NCI-H526 (cell line): ENCODE measurements around the gene SULF2.

Source experiments
- DNase-seq, 2 experiments: peaks; one replicate each; lab custom pipeline; 2025; lab: John Stamatoyannopoulos, UW

Gene SULF2

DNA sequence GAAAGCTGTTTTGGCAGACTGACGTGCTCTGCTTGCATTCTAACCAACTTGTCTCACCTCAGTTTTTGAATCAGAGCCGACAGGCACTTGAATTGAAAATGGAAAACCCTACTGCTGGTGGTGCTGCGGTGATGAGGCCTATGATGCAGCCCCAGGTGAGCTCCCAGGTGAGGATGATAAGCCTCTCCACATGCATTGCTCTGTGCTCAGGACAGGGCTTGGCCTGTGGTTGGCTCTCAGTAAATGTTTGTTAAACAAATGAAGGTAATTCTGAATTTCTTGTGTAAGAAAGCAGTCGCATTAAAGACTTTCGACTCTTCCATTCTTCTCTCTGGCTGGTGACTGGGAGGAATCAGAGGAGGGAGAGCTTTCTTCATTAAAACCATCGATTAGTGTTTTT, 136.3 kb downstream of the SULF2 start:
- DNase-seq: peak in 1 of 2 experiments; percentile 31

DNA sequence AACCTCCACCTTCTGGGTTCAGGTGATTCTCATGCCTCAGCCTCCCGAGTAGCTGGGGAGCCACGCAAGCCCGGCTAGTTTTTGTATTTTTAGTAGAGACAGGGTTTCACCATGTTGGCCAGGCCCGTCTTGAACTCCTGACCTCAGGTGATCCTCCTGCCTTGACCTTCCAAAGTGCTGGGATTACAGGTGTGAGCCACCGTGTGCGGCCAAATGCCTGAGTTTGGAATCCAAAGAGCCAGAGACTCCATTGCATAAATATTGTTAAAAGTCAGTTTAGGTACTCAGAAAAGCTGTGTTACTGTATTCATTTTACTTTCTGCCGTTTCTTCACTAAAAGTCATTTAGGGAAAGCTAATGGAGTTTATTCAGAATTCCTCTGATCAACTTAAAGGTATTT, 137.3 kb downstream of the SULF2 start:
- no peak for DNase-seq

DNA sequence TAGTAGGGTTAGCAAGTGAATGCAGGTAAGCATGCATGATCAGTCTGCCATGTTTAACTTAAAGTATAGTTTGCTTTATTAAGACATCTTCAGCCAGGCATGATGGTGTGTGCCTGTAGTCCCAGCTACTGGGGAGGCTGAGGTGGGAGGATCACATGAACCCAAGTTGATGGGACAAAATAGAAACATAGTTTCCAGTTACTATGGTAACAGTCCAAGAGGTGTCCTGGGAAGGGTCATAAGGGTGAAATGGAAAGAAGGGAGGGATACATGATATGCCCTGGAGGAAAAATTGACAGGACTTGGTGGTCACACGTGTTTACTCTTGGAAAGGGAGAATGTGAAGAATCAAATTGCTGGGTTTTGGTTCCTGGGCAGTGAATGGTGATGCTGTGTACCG, 139.6 kb downstream of the SULF2 start:
- no peak for DNase-seq

DNA sequence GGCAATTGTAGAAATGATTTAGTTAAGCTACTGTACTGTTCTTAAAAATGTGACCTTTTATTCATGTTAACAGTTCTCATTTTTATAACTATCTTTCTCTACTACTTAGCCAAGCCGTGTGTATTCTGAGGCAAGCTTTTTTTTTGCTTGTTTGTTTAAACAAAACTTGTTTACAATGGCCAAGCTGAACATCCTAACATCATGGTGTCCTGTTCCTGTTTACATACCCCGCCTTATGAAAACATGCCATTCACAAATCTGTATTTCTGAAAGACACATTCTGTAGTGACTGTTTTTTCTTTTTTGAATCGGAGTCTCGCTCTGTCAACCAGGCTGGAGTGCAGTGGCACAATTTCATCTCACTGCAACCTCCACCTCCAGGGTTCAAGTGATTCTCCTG, 142.7 kb downstream of the SULF2 start:
- DNase-seq: peak in 1 of 2 experiments; percentile 14

DNA sequence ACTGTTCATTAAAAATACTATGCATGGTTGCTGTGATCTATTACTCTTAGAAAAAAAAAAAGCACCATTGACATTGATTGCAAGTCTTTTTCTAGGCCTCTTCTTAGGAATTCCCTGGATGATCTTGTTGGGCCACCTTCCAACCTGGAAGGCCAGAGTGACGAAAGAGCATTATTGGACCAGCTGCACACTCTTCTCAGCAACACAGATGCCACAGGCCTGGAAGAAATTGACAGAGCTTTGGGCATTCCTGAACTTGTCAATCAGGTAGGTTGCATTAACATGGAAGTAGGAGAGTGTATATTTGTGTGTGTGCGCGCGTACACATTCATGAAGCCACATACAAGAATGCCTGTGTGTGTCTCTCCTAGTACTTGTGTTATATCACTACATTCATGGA, 143.2 kb downstream of the SULF2 start:
- DNase-seq: no peak

DNA sequence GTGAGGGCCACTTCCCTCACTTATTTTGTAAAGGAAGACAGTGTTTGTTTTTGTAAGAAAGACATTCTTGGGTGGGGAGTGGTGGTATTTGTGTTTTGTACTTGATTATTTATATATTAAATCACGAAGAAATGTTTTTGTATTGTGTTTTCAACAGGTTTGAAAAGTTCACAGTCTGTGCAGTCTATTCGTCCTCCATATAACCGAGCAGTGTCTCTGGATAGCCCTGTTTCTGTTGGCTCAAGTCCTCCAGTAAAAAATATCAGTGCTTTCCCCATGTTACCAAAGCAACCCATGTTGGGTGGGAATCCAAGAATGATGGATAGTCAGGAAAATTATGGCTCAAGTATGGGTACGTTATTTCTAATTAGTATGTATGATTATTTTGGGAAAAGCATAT, 146.4 kb downstream of the SULF2 start:
- DNase-seq: no peak

DNA sequence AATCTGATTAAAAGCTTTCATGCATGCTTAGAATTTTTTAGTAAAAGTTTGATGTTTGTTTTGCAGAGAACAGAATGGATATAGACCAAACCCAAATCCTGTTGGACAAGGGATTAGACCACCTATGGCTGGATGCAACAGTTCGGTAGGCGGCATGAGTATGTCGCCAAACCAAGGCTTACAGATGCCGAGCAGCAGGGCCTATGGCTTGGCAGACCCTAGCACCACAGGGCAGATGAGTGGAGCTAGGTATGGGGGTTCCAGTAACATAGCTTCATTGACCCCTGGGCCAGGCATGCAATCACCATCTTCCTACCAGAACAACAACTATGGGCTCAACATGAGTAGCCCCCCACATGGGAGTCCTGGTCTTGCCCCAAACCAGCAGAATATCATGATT, 150.0 kb downstream of the SULF2 start:
- DNase-seq: no peak

DNA sequence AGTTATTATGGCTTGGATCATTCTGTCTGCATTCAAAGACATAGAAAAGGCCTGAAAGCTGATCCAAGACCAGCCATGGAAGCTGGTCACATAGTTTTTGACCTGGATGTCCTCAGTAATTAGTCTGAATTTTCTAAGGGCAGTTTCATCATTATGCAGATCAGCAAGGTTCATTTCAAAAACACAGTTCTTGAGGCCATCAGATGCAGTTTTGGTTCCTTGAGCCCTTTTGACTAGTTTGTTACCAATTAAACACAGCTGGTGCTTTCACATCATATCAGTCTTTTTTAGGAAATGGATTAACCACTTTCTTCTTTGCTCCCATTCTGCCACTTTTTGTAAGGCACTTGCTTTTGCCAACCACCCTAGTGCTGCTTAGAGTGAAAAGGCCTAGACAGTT, 154.2 kb downstream of the SULF2 start:
- no peak for DNase-seq

DNA sequence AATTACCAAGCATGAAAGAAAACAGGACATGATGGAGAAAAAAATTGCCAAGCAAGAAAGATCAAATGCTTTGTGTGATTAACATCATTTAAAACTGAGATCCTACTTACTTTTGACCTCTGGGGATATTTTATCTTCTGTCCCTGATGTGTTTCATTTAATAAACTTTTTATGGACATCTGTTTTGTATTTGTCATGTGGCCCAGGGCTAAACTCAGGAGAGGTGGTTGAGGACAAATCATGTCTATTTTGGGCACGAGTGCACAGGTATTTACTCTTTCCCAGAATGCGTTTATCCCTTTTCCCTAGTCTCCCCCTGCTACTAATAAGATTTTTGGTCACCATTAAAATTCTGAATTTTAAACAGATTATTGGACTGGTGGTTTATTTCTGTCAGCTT, 155.4 kb downstream of the SULF2 start:
- no peak for DNase-seq

DNA sequence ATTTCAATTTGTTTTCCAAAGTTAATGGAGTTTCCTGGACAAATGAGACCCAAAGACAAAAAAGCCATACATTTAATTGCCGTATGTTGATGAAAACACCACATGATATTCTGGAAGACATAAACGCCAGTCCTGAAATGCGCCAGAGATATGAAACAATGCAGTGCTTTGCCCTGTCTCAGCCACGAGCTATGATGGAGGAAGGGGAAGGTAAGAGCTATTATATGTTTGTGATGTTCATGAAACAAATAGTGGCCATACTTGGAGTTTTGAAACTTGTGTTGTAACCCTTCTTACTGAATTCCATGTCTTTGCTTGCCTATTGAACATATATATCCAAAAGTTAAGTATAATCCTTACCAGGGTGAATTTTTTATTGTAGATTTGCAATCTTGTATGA, 157.7 kb downstream of the SULF2 start:
- no peak for DNase-seq

DNA sequence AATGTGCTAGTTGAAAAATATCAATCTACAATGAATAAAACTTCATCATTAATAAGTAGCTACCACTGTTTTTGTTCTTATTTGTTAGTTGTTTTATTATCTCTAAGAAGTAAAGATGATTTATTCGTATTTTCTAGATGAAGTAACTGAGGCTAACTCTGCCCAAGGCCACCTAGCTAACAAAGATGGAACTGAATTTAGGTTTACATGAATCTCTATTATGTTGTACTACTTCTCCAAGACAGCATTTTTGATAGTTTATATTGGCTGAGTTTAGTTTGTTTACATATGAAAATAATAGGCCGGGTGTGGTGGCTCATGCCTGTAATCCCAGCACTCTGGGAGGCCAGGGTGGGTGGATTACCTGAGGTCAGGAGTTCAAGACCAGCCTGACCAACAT, 162.1 kb downstream of the SULF2 start:
- peak; percentile 7 to 15 for DNase-seq

DNA sequence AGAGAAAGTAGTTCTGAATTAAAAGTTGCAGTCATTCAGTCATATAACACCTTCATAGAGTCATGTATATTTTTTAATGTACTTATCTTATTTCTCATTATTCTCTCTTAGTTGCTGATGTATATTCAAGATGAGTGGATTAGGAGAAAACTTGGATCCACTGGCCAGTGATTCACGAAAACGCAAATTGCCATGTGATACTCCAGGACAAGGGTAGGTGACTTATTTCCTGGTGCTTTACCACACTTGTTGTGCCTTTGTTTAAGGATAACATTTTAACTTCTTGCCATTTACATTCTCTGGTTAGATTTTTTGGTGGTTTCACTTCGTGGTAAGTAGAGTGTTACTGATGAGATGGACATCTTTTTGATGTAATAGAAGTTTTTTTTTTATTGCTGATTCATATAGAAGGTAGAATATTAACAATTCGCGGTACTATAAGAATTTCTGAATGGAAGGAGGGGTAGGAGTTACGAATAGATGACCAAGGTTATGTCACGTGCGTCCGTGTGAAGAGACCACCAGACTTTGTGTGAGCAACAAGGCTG, 163.1 kb downstream of the SULF2 start:
- DNase-seq: no peak

DNA sequence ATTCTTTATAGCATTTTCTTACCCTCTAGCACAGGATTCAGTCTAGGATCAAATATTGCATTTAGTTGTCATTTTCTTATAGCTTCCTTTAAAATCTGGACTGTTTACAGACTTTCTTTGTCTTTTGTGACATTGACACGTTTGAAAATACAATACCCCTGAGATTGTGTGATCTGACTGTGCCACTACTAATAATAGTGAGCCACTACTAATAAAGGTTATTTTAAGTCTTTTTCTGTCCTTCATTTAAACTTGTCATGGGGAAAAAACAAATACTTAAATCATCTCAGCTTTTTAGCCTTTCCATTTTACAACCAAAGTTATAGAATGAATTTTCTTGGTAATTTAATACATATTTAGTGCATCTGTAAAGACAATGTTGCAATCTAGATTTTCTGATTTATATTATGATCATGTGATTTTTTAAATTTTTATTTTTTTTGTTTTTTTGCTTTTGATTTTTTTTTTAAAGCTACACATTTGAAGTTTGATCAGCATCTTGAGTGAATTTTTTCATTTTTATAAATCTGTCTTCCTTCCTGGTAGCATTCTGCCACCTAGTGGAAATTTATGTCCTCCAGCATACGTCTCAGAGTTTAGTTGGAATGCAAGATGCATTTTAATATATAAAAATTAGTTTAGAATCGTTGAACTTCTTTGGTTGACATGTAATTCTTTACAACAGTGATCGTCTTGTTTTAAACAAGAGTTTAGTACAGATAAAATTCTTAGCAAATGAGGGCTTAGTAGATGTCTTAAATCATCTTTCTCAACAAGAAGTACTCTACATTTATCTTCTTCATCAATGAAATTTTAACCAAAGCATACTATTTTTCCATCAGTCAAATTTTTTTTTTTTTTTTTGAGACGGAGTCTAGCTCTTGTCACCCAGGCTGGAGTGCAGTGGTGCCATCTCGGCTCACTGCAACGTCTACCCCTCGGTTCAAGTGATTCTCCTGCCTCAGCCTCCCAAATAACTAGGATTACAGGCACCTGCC, 164.2 kb downstream of the SULF2 start:
- DNase-seq: peak; percentile 60 to 82

DNA sequence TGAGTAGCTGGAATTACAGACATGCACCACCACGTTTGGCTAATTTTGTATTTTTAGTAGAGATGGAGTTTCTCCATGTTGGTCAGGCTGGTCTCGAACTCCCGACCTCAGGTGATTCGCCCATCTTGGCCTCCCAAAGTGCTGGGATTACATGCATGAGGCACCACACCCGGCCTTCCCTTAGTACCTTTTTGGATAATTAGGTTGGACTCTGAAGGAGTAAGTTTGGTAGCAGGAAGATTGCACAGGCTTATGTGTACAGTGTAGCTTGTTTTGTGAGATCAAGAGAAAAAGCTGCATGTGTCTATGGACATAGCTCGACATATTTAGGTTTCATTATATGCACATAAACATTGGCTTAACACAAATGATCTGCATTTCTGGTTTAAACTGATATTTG, 166.8 kb downstream of the SULF2 start:
- no peak for DNase-seq

DNA sequence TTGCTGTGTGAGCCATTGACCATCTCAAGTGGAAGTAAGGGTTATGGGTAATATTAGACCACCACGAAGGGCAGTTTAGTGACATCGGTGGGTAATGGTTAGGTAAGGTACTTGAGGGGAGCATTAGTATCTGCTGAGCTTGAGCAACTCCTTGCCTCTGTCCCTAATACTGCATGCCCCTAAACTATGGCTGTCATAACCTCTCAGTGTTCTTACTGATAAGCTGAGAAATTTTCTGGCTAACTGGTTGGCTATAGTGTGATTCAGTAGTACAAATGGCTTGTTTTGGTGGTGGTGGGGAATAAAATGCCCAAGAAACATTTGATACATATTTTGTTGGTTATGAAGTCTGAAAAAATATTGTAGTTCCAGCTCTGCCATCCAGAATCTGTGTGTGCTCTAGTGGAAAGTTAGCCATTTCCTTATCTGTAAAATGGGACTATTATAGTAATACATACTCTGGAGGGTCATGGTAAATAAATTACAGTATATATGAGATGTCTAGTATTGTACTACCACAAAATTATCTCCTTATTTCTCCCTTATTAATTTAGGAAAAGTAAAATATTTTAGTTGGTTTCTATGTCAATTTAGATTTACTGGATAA, 170.5 kb downstream of the SULF2 start:
- DNase-seq: no peak

DNA sequence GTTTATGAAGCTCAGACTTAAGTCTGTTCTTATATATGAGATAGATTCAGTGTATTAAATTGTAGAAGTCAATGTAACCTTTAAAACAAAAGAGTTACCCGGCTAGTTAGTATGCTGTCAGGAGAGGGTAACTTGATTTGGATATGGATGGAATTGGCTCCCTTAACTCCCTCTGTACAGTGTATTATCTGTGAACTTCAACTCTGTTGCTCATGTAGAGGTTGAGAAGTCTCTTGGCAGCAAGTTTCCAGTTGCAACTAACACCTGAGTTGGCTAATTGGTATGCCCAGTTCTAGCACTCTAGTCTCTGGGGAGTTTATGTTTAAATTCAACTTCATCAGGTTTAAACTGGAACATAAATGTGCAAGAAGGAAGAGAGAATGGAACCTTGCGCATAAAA, 172.6 kb downstream of the SULF2 start:
- no peak for DNase-seq

DNA sequence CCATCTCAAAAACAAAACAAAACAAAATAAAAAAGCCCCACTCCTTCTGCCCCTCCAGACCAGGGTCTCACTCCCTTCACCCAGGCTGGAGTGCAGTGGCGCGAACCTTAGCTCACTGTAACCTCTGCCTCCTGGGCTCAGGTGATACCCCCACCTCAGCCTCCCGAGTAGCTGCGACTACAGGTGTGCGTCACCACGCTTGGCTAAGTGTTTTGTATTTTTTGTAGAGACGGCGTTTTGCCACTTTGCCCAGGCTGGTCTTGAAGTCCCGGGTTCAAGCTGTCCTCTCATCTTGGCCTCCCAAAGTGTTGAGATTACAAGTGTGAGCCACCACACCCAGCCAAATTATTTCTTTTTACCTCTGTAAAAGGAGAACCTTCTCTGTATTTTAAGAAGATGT, 173.5 kb downstream of the SULF2 start:
- no peak for DNase-seq

DNA sequence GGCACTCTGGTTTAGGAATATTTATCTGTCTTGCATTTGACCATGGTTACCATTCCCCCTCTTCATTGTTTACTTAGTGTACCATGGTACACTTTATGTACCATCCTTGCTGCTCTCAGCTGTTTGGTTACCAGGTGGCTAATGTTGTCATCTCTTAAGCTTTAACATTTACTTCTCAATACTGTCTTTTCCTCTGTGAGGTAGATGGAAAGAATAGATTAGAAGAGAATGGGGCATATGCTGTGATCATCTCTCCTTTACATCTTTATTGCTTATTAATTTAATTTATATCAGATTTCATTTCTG, 174.4 kb downstream of the SULF2 start:
- no peak for DNase-seq

DNA sequence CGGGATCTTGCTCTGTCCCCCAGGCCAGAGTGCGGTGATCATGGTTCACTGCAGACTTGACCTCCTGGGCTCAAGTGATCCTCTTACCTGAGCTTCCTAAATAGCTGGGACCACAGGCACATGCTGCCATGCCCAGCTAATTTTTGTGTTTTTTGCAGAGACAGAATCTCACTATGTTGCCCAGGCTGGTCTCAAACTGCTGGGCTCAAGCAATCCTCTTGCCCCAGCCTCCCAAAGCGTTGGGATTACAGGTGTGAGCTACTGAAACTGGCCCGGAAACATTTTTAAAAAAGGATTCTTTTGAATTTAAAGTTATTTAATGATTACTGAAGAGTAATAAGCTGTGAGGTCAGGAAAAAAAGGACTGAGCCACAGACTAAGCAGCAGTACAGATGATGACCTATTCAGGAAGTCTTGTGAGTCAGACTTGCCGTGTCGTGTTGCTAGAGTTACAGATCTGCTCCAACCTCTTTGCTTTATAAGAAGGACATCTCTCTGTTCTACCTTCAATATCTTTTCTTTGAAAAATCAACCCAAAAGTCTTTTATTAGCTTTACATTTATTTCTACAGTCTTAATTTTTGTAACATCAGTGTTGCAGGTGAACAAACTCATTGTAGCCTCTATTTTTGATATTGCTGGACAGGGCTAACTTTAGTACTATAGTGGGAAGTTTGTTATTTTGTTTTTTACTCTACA, 174.9 kb downstream of the SULF2 start:
- no peak for DNase-seq

DNA sequence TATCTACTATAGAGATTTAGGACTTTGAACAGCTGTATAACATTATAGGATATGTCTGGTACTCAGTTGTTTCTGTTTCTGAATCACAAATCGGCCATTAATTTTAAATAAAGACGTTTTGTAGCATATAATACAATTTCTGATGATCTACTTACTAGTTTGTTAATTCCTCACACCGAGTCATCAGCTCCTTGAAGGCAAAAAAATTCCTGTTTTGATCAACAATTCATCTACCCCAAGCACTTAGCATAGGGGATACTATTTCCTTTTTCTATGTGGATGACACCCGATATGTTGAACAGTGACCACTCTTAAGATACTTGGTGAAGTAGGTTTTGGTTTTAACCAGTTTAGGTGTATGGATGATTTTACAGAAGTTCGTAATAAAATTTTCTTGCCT, 176.3 kb downstream of the SULF2 start:
- DNase-seq: no peak
